RCC 7860 (cell line): Measurements from ENCODE around the gene CTNNA2.
"Not testable (repeated sequence)": the region's sequence is repeated elsewhere in the genome, so short reads cannot be mapped to it uniquely, and the experiment has no call there.

Experiments used
- DNase-seq: peaks from one replicate; pipeline ENCODE4 v3.0.0-alpha.2; 2015; ENCODE audit warnings: low spot score
- FAIRE-seq: peaks from 2 replicates; lab custom pipeline; 2012; peaks lifted over from hg19 to GRCh38; lab: Jason Lieb, UNC

The CTNNA2 gene

GRCh38 chr2:80120866-80121265 is 608.0 kb downstream of the CTNNA2 start:
- FAIRE-seq (no peak), DNase-seq (no peak)

- DNase-seq (no peak), FAIRE-seq (no peak)
Measured at GRCh38 chr2:80122675-80123074, 609.8 kb downstream of the CTNNA2 start.

GRCh38 chr2:80126596-80127189 is 613.8 kb downstream of the CTNNA2 start:
- no peak for DNase-seq
- FAIRE-seq: no peak

GRCh38 chr2:80128080-80128479 is 615.2 kb downstream of the CTNNA2 start:
- no peak for FAIRE-seq
- no peak for DNase-seq

GRCh38 chr2:80132281-80132680 is 619.4 kb downstream of the CTNNA2 start:
- DNase-seq (no peak), FAIRE-seq (no peak)

GRCh38 chr2:80135001-80135400 is 622.1 kb downstream of the CTNNA2 start:
- DNase-seq: no peak
- FAIRE-seq: no peak

- FAIRE-seq: no peak
- DNase-seq: no peak
Measured at GRCh38 chr2:80136338-80136737, 623.5 kb downstream of the CTNNA2 start.

GRCh38 chr2:80139001-80139400 is 626.1 kb downstream of the CTNNA2 start:
- DNase-seq: no peak
- no peak for FAIRE-seq

- FAIRE-seq: no peak
Measured at GRCh38 chr2:80141007-80141726, 628.3 kb downstream of the CTNNA2 start.

GRCh38 chr2:80145499-80145898 is 632.6 kb downstream of the CTNNA2 start:
- DNase-seq (no peak), FAIRE-seq (no peak)

More at GRCh38 chr2:80141007-80141726, 628.3 kb downstream of the CTNNA2 start:
- no peak for DNase-seq

GRCh38 chr2:80146757-80147156 is 633.9 kb downstream of the CTNNA2 start:
- FAIRE-seq, DNase-seq: not testable (repeated sequence)

GRCh38 chr2:80147690-80148089 is 634.8 kb downstream of the CTNNA2 start:
- no peak for DNase-seq
- no peak for FAIRE-seq

GRCh38 chr2:80148906-80149305 is 636.1 kb downstream of the CTNNA2 start:
- no peak for FAIRE-seq
- no peak for DNase-seq

- FAIRE-seq (no peak), DNase-seq (no peak)
Measured at GRCh38 chr2:80149991-80150390, 637.1 kb downstream of the CTNNA2 start.

GRCh38 chr2:80151248-80151647 is 638.4 kb downstream of the CTNNA2 start:
- FAIRE-seq (no peak), DNase-seq (no peak)

GRCh38 chr2:80151651-80152050 is 638.8 kb downstream of the CTNNA2 start:
- no peak for FAIRE-seq
- no peak for DNase-seq

- DNase-seq (no peak), FAIRE-seq (no peak)
Measured at GRCh38 chr2:80153151-80153550, 640.3 kb downstream of the CTNNA2 start.

GRCh38 chr2:80153768-80154167 is 640.9 kb downstream of the CTNNA2 start:
- FAIRE-seq: no peak
- no peak for DNase-seq

GRCh38 chr2:80154231-80154915 is 641.5 kb downstream of the CTNNA2 start:
- FAIRE-seq (no peak), DNase-seq (no peak)

- FAIRE-seq (no peak), DNase-seq (no peak)
Measured at GRCh38 chr2:80164375-80164774, 651.5 kb downstream of the CTNNA2 start.

- no peak for FAIRE-seq
- no peak for DNase-seq
Measured at GRCh38 chr2:80166483-80167171, 653.8 kb downstream of the CTNNA2 start.
